NCI-H748 (cell line): ENCODE data around the gene SLAMF7.
"Not testable (repeated sequence)": the region's sequence is repeated elsewhere in the genome, so short reads cannot be mapped to it uniquely, and the experiment has no call there.

Experiments
- DNase-seq: peaks from one replicate; lab custom pipeline; 2025; ENCODE audit not compliant: unreplicated experiment; lab: John Stamatoyannopoulos, UW

The SLAMF7 gene

GRCh38 chr1:160739098-160739511 lies at the start of gene SLAMF7:
Gene SLAMF7 (plus strand): TSS chr1:160739247. CDS start chr1:160739302, 55 bp downstream.
- no peak for DNase-seq

GRCh38 chr1:160692390-160692789 lies 46.7 kb upstream of the SLAMF7 start:
- not testable (repeated sequence) for DNase-seq

DNA sequence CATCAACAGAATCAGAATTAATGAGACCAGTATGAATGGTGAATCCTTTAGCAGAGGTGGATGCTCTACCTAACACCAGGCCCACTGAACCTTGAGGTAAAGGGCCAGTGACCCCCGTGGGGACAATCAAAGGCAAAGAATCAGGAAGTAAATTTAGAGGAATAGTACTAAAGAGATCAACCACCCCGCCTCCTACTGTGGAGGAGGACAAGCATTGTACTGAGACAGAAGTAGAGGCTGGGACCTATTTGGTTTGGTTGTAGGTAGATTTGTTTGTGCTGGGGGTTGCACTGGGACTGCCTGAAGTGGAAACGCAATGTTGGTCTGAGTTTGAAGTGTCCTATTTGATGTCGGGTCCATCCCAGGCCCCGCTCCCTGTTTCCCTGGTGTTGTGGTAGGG lies 36.9 kb upstream of the SLAMF7 start:
- DNase-seq: no peak

GRCh38 chr1:160704250-160704649 lies 34.8 kb upstream of the SLAMF7 start:
- no peak for DNase-seq

DNA sequence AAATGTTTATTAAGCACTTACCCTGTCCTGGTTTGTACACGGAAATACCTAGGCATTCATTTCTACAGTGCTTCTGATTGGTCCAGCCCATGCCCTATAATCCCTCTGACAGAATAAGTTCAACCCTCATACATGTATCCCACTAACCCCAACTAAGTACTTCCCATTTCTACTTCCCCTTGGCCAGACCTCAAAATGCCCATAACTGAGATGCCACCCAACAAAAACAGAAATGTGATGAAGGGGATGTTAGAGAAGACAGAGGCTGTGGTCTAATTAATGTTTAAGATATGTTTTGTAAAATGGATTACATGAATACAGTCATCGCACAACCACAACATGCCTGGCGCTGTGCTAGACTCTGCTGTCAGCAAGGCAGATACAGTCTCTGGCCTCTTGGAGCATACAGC lies 33.8 kb upstream of the SLAMF7 start:
- not testable (repeated sequence) for DNase-seq

- DNase-seq: no peak
These were observed 33.3 kb upstream of the SLAMF7 start for GRCh38 chr1:160705742-160706141.

DNA sequence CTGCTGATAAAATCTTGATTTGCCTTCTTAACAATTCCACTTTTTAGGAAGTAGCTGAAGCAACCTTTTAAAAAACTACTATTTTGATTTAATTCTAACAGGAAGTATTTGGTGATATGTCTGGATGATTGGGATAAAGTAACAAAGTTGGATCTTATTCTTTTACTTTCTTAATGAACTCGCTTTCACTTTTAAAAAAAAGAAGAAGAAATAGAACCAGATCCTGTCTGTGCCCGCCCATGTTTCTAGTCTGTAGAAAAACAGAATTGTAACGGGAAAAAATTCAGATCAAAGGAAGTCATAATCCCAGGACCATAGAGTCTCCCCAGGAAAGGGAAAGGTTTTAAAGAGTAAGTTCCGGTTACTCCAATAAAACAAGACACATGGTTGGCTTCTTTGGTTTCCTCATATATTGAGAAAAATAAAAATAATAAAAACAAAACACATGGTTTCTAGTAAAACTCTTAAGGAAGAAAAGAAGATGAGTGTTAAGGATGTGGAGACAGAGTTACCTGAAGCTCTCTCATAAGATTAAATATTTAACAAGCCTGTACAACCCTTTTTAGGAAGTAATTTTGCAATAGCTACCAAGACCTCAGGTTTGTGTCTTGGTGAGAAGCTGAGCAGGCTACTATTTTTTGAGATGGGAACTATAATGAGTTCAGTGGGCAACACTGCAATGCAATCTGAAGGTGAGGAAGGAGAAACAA lies 32.4 kb upstream of the SLAMF7 start:
- no peak for DNase-seq

- no peak for DNase-seq
These were observed 31.6 kb upstream of the SLAMF7 start for GRCh38 chr1:160707236-160708064.

GRCh38 chr1:160708118-160708517 lies 30.9 kb upstream of the SLAMF7 start:
- DNase-seq: no peak

GRCh38 chr1:160708801-160709200 lies 30.2 kb upstream of the SLAMF7 start:
- no peak for DNase-seq

DNA sequence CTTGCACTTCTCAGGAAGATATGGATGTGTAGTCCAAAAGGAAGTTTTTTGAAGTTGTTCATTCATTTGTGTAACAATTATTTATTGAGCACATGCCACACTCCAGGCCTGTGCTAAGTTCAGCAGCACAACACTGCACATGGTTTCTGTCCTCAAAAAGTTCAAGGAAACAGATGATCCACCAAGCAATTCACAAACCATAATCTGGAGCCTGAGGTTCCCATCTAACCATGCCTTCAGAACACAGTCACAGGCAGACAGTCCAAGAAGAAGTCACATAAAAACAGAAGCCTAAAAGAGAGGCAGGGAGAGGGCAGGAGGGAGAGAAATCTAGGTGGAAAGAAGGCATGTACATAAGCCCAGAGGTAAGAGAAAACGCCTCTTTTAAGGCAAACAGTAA lies 29.3 kb upstream of the SLAMF7 start:
- no peak for DNase-seq

DNA sequence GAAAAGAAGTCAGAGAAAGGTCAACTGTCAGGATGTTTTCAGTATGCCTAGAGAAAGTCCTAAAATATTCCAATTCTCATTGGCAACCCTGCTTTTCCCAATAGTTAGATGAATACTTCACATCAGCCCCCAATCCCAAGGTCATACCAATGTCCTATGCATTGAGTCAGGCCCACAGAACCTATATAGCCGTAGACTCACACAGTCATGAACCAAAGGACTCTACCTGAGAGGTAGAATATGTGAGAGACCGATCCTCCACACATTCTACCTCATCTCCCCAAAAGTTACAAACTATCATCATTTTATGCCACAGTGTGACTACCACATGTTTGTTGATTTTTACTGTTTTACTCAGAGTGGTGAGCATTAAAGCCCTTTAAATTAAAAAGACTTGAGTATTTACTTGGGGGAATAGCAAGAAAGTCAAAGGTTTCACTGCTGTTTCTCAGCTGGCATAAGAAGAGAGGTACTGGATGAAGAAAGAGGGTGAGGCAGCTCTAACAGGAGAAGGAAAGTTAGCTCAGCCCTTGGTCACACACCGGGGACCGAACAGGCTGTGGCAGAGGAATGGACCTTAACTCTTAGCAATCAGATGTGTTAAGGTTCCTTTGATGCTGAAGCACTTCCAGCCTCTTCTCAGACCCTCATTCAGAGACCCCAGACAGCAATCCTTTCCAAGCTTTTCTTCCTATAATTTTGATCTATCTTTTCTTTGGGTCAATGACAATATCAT lies 28.4 kb upstream of the SLAMF7 start:
- no peak for DNase-seq

- no peak for DNase-seq
These were observed 27.8 kb upstream of the SLAMF7 start for GRCh38 chr1:160711276-160711601.

- DNase-seq: no peak
These were observed 27.3 kb upstream of the SLAMF7 start, which contains the start of gene CD48 for GRCh38 chr1:160711602-160712311. Gene CD48 (minus strand): TSS chr1:160711822. CDS start chr1:160711763, 59 bp downstream.

GRCh38 chr1:160712525-160713080 lies 26.4 kb upstream of the SLAMF7 start:
- not testable (repeated sequence) for DNase-seq

GRCh38 chr1:160713161-160713560 lies 25.9 kb upstream of the SLAMF7 start:
- DNase-seq: no peak

GRCh38 chr1:160714034-160714648 lies 24.9 kb upstream of the SLAMF7 start:
- not testable (repeated sequence) for DNase-seq

DNA sequence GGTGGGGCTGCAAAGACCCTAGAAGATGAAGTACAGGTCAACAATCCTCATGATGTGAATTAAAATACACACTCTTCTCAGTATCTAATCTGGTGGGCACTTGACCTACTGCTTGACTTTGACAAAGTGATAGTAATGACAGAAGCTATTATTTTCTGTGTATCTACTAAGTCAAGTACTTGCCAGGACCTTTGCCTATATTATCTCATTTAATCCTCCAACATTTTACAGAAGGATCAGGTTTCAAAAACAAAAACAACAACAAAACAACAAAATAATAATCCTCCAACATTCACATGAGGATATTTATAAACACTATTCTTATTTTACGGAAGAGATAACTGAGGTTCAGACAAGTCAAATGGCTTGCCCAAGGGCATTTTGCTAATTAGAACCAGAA lies 23.0 kb upstream of the SLAMF7 start:
- DNase-seq: no peak

DNA sequence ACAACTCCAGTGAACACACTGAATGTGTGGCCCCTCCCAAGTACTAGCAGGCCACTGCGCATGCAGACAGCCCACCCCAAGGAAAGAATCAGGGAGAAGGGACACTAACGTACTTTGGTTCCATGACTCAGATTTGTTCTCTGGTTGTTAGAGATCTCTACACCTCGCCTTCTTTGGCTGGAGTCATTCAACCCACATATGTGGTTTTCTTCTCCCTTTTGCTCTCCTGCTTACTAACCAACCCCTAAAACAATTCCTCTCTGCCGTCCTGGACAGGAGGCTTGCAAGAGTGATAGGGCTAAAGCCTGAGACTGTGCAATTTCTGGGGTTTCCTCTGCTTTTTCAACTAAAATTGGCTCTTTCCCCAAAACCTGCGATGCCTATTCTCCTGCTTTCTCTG lies 21.7 kb upstream of the SLAMF7 start:
- no peak for DNase-seq

DNA sequence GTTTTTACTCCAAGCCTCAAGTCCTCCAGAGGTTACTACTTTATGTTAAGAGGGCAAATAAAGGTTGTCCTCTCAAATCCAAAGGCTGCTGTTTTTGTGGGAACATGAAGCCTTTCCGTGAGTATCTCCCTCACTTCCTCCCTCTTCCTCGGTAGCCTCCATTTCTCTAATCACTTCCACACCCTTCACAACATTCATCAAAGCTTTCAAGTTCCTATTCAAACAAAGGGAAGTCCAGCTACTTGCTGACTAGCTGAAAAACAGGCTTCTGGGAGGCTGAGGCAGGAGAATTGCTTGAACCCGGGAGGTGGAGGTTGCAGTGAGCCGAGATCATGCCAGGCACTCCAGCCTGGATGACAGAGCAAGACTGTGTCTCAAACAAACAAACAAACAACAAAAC lies 20.8 kb upstream of the SLAMF7 start:
- DNase-seq: no peak
